GM12891 (cell line): Measurements from ENCODE around the gene HHIP.

ENCODE experiments used
- POLR2A ChIP-seq: IDR thresholded peaks from 2 replicates; pipeline ENCODE4 v1.6.1; 2011; ENCODE audit warnings: low read depth, low read length, control low read depth
- POLR2AphosphoS5 ChIP-seq: IDR thresholded peaks from 2 replicates; pipeline ENCODE4 v1.6.1; 2011; ENCODE audit warnings: low read depth, low read length, control low read depth

DNA sequence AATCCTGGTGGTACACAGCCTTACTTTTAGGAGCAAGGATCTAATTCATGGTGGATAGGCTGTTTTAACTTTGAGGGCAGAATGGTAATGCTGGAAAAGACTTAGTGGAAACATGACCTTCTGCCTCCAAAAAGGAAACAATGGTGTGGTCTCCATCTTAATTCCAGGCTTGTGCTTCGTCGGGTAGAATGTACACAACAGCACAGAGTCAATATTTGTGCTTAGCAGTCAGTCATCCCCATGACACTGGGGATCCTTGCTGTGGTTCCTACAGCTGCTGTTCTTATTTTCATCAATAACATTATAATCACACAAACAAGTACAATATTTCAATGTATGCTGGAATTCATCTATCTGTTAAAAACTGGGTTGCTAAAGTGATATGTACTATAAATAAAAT is 104.4 kb downstream of the HHIP start:
- TF ChIP-seq POLR2A (no peak), POLR2AphosphoS5 (no peak)
